Endothelial cell (in vitro differentiated cells): Measurements from ENCODE around the gene RAC2. TPM values are rescaled to one million over a fixed set of nuclear protein-coding genes. Genes with fewer than 3 reads are reported as not detected.
A peak's percentile ranks its signal among the peaks of the same experiment; 100 is the strongest.

Source experiments
- DNase-seq: peaks from one replicate; pipeline ENCODE4 v3.0.0; 2021; ENCODE audit warnings: low spot score
- H3K27ac Mint-ChIP-seq: one replicate; pipeline ENCODE4 v1.8.0; 2021; ENCODE audit warnings: mixed read lengths, inconsistent platforms; ENCODE audit not compliant: unreplicated experiment
- H3K27me3 Mint-ChIP-seq: one replicate; pipeline ENCODE4 v1.8.0; 2021; ENCODE audit warnings: mild to moderate bottlenecking, moderate library complexity, mixed read lengths, inconsistent platforms; ENCODE audit not compliant: unreplicated experiment
- H3K36me3 Mint-ChIP-seq: one replicate; pipeline ENCODE4 v1.8.0; 2021; ENCODE audit warnings: mild to moderate bottlenecking, low read depth, mixed read lengths, inconsistent platforms; ENCODE audit not compliant: unreplicated experiment
- H3K4me1 Mint-ChIP-seq: one replicate; pipeline ENCODE4 v1.8.0; 2021; ENCODE audit warnings: mild to moderate bottlenecking, mixed read lengths, inconsistent platforms; ENCODE audit not compliant: unreplicated experiment
- H3K4me3 Mint-ChIP-seq: one replicate; pipeline ENCODE4 v1.8.0; 2021; ENCODE audit warnings: mild to moderate bottlenecking, mixed read lengths, inconsistent platforms; ENCODE audit not compliant: unreplicated experiment
- H3K9me3 Mint-ChIP-seq: one replicate; pipeline ENCODE4 v1.8.0; 2021; ENCODE audit warnings: mixed read lengths, inconsistent platforms; ENCODE audit not compliant: unreplicated experiment
- CTCF ChIP-seq: fragments of 200-600 bp; sonication (generic); IDR thresholded peaks from one replicate; pipeline ENCODE4 v1.5.0; 2021; ENCODE audit warnings: antibody characterized with exemption; ENCODE audit not compliant: unreplicated experiment
- total RNA-seq: library from RNA; stranded (reverse); fragmentation: NEBNext Ultra II Directional; extraction: Animal tissue kit (Norgen Biotek cat#: 25700); gene quantifications from one replicate; pipeline ENCODE4 v1.2.1, GENCODE V29; 2021; ENCODE audit not compliant: unreplicated experiment

Gene RAC2
- total RNA-seq, 1 donor from 2014 or later: 16.6 TPM

GRCh38 chr22:37225481-37225880 is 18.6 kb downstream of the RAC2 start:
- Mint-ChIP-seq H3K27ac (no peak overlapping the region), H3K9me3 (peaks cover 4% of the 10 kb centered on the region), H3K36me3 (peaks cover 10% of the 10 kb centered on the region), H3K4me3 (no peak overlapping the region), H3K4me1 (no peaks in the 10 kb centered on the region), H3K27me3 (peaks cover 7% of the 10 kb centered on the region)
- TF ChIP-seq CTCF: no peak
- DNase-seq: no peak

- no peak for TF ChIP-seq CTCF
- H3K4me3 Mint-ChIP-seq: peak overlapping the region; percentile 80
Measured at GRCh38 chr22:37224757-37225420, 19.2 kb downstream of the RAC2 start.

GRCh38 chr22:37223965-37224551 is 20.0 kb downstream of the RAC2 start:
- Mint-ChIP-seq H3K27ac (no peak overlapping the region), H3K4me3 (no peak overlapping the region), H3K9me3 (peaks cover 4% of the 10 kb centered on the region), H3K4me1 (no peaks in the 10 kb centered on the region), H3K27me3 (peaks cover 7% of the 10 kb centered on the region), H3K36me3 (peaks cover 10% of the 10 kb centered on the region)
- no peak for TF ChIP-seq CTCF
- no peak for DNase-seq

More at GRCh38 chr22:37224757-37225420, 19.2 kb downstream of the RAC2 start:
- peaks cover 10% of the 10 kb centered on the region for H3K36me3 Mint-ChIP-seq
- H3K4me1 Mint-ChIP-seq: no peaks in the 10 kb centered on the region
- no peak for DNase-seq
- peaks cover 4% of the 10 kb centered on the region for H3K9me3 Mint-ChIP-seq
- H3K27me3 Mint-ChIP-seq: peaks cover 7% of the 10 kb centered on the region
- peak overlapping the region; percentile 84 for H3K27ac Mint-ChIP-seq

- Mint-ChIP-seq H3K27ac (no peak overlapping the region), H3K4me1 (no peaks in the 10 kb centered on the region), H3K4me3 (no peak overlapping the region), H3K36me3 (peaks cover 10% of the 10 kb centered on the region), H3K27me3 (peaks cover 6% of the 10 kb centered on the region), H3K9me3 (peaks cover 4% of the 10 kb centered on the region)
- no peak for TF ChIP-seq CTCF
- DNase-seq: no peak
Measured at GRCh38 chr22:37222440-37222971, 21.6 kb downstream of the RAC2 start.
